ENCODE results near the gene TBC1D2. TPM values are rescaled to one million over a fixed set of nuclear protein-coding genes. Genes with fewer than 3 reads are reported as not detected.
"Not testable (repeated sequence)": the region's sequence is repeated elsewhere in the genome, so short reads cannot be mapped to it uniquely, and the experiment has no call there.

Gene TBC1D2
- total and polyA plus RNA-seq, 10 of the 15 experiments (the other 5 are each of a cell fraction or from before 2014, with no cell fraction given) = 0.04 to 1.6 (median 1.1) TPM

GRCh38 chr9:98271479-98271878, 16.0 kb upstream of the TBC1D2 start (continued):
- TF ChIP-seq EP300 (IDR thresholded peaks at IDR 0.05; ENCODE audit: borderline replicate concordance in 1 of 2, control insufficient read depth in 1 of 2, low read depth in 2 of 2, low read length in 2 of 2) = no peak

GRCh38 chr9:98270284-98270683, 14.8 kb upstream of the TBC1D2 start:
- H3K27me3 ChIP-seq (replicated peaks in 1 of 2; ENCODE audit: control insufficient read depth in 2 of 2, insufficient read depth in 2 of 2, low read length in 1 of 2); H3K4me3 ChIP-seq; intact Hi-C loops (cut with micrococcal nuclease; ENCODE audit: unreplicated experiment); H3K9me3 ChIP-seq (replicated peaks; ENCODE audit: control insufficient read depth, insufficient read depth, low read length); H3K4me1 ChIP-seq (ENCODE audit: control insufficient read depth, insufficient read depth, low read length); H3K4me2 ChIP-seq (ENCODE audit: control insufficient read depth, insufficient read depth); H2AFZ ChIP-seq (ENCODE audit: control insufficient read depth, low read depth, low read length); in situ Hi-C loops (cut with MboI); H3K27ac ChIP-seq (ENCODE audit: control insufficient read depth, insufficient read depth); BruUV-seq (replicated peaks); FAIRE-seq; H3K36me3 ChIP-seq (ENCODE audit: control insufficient read depth in 2 of 2, insufficient read depth in 2 of 2, low read length in 1 of 2); H4K20me1 ChIP-seq (ENCODE audit: control insufficient read depth, insufficient read depth); POLR2A ChIA-PET; H3K79me2 ChIP-seq (ENCODE audit: control insufficient read depth, insufficient read depth, low read length); RAD21 ChIA-PET (ENCODE audit: unreplicated experiment); ATAC-seq; H3K9ac ChIP-seq (ENCODE audit: control insufficient read depth, insufficient read depth, low read length); DNase-seq (ENCODE audit: low read depth, low spot score); SMC1A ChIA-PET (ENCODE audit: uncharacterized antibody, unreplicated experiment): not testable (repeated sequence)
- WGBS (ENCODE audit: insufficient coverage, insufficient replicate concordance, low lambda C conversion rate, missing lambda C conversion rate) = 6% methylated on average over 4 of the region's 11 CpGs
- CTCF ChIA-PET = interaction anchor here (1.3 kb wide), 1 partner anchor 14 kb away, joined by 3 read pairs; no protein-coding TSS in a partner anchor

GRCh38 chr9:98269652-98270051, 14.2 kb upstream of the TBC1D2 start:
- WGBS (ENCODE audit: insufficient coverage, insufficient replicate concordance, low lambda C conversion rate, missing lambda C conversion rate) = 28% methylated on average over 10 of the region's 10 CpGs

GRCh38 chr9:98267556-98267955, 12.1 kb upstream of the TBC1D2 start:
- CTCF ChIA-PET; H3K36me3 ChIP-seq (ENCODE audit: control insufficient read depth in 2 of 2, insufficient read depth in 2 of 2, low read length in 1 of 2); POLR2A ChIA-PET; RAD21 ChIA-PET (ENCODE audit: unreplicated experiment); H3K27ac ChIP-seq (ENCODE audit: control insufficient read depth, insufficient read depth); H2AFZ ChIP-seq (ENCODE audit: control insufficient read depth, low read depth, low read length); H3K9ac ChIP-seq (ENCODE audit: control insufficient read depth, insufficient read depth, low read length); H3K4me1 ChIP-seq (ENCODE audit: control insufficient read depth, insufficient read depth, low read length); H3K4me2 ChIP-seq (ENCODE audit: control insufficient read depth, insufficient read depth); FAIRE-seq; H3K4me3 ChIP-seq; H3K79me2 ChIP-seq (ENCODE audit: control insufficient read depth, insufficient read depth, low read length); SMC1A ChIA-PET (ENCODE audit: uncharacterized antibody, unreplicated experiment); H4K20me1 ChIP-seq (ENCODE audit: control insufficient read depth, insufficient read depth); ATAC-seq; H3K27me3 ChIP-seq (replicated peaks in 1 of 2; ENCODE audit: control insufficient read depth in 2 of 2, insufficient read depth in 2 of 2, low read length in 1 of 2); DNase-seq (ENCODE audit: low read depth, low spot score); H3K9me3 ChIP-seq (replicated peaks; ENCODE audit: control insufficient read depth, insufficient read depth, low read length); BruUV-seq (replicated peaks): not testable (repeated sequence)
- intact Hi-C loops (cut with micrococcal nuclease; ENCODE audit: unreplicated experiment) = loop anchor here (10.0 kb wide), 1 partner anchor 553 kb away; no protein-coding TSS in a partner anchor
- in situ Hi-C loops (cut with MboI) = loop anchor here (10.0 kb wide), 1 partner anchor 543 kb away; no protein-coding TSS in a partner anchor
- 75% methylated on average over 8 of the region's 8 CpGs for WGBS (ENCODE audit: insufficient coverage, insufficient replicate concordance, low lambda C conversion rate, missing lambda C conversion rate)

More at GRCh38 chr9:98269652-98270051, 14.2 kb upstream of the TBC1D2 start:
- H3K4me3 ChIP-seq; H3K4me1 ChIP-seq (ENCODE audit: control insufficient read depth, insufficient read depth, low read length); H3K36me3 ChIP-seq (ENCODE audit: control insufficient read depth in 2 of 2, insufficient read depth in 2 of 2, low read length in 1 of 2); BruUV-seq (replicated peaks); RAD21 ChIA-PET (ENCODE audit: unreplicated experiment); H3K79me2 ChIP-seq (ENCODE audit: control insufficient read depth, insufficient read depth, low read length); H4K20me1 ChIP-seq (ENCODE audit: control insufficient read depth, insufficient read depth); ATAC-seq; SMC1A ChIA-PET (ENCODE audit: uncharacterized antibody, unreplicated experiment); FAIRE-seq; H2AFZ ChIP-seq (ENCODE audit: control insufficient read depth, low read depth, low read length); H3K4me2 ChIP-seq (ENCODE audit: control insufficient read depth, insufficient read depth); POLR2A ChIA-PET; H3K27ac ChIP-seq (ENCODE audit: control insufficient read depth, insufficient read depth); CTCF ChIA-PET; DNase-seq (ENCODE audit: low read depth, low spot score); H3K27me3 ChIP-seq (replicated peaks in 1 of 2; ENCODE audit: control insufficient read depth in 2 of 2, insufficient read depth in 2 of 2, low read length in 1 of 2); H3K9me3 ChIP-seq (replicated peaks; ENCODE audit: control insufficient read depth, insufficient read depth, low read length); H3K9ac ChIP-seq (ENCODE audit: control insufficient read depth, insufficient read depth, low read length): not testable (repeated sequence)
- intact Hi-C loops (cut with micrococcal nuclease; ENCODE audit: unreplicated experiment) (loop anchor here (10.0 kb wide), 1 partner anchor 555 kb away; no protein-coding TSS in a partner anchor), in situ Hi-C loops (cut with MboI) (loop anchor here (10.0 kb wide), 1 partner anchor 545 kb away; no protein-coding TSS in a partner anchor)
